ENCODE results near the gene FZD7.

DNA sequence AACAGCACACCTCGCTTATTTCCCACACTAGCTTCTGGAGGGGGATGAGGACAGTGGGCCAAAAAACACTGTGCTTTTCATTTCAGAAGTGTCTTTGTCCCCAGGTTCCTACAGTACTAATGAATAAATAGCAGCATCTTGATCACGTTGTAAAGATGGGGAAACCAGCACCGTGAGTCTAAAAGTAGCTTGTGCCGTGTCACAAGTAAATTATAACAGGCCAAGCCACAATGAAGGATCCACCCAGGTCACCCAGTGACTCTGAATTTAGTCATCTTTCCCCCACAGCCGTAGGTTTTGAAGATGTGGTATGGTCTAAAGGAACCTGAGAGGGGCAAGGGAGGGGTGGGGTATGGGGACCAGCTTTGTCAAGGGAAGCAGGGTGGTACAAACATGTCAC is 8.8 kb downstream of the FZD7 start:
- TF ChIP-seq, protein P1, sequence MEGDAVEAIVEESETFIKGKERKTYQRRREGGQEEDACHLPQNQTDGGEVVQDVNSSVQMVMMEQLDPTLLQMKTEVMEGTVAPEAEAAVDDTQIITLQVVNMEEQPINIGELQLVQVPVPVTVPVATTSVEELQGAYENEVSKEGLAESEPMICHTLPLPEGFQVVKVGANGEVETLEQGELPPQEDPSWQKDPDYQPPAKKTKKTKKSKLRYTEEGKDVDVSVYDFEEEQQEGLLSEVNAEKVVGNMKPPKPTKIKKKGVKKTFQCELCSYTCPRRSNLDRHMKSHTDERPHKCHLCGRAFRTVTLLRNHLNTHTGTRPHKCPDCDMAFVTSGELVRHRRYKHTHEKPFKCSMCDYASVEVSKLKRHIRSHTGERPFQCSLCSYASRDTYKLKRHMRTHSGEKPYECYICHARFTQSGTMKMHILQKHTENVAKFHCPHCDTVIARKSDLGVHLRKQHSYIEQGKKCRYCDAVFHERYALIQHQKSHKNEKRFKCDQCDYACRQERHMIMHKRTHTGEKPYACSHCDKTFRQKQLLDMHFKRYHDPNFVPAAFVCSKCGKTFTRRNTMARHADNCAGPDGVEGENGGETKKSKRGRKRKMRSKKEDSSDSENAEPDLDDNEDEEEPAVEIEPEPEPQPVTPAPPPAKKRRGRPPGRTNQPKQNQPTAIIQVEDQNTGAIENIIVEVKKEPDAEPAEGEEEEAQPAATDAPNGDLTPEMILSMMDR (IDR thresholded peaks at IDR 0.05): no peak
- TF ChIP-seq POLR2A (IDR thresholded peaks at IDR 0.05): no peak
